ENCODE measurements around the gene GXYLT2. TPM values are rescaled to one million over a fixed set of nuclear protein-coding genes. Genes with fewer than 3 reads are reported as not detected.

Gene GXYLT2
- total and polyA plus RNA-seq, 2 experiments from 2014 or later, result 25.7 to 36.4 TPM

DNA sequence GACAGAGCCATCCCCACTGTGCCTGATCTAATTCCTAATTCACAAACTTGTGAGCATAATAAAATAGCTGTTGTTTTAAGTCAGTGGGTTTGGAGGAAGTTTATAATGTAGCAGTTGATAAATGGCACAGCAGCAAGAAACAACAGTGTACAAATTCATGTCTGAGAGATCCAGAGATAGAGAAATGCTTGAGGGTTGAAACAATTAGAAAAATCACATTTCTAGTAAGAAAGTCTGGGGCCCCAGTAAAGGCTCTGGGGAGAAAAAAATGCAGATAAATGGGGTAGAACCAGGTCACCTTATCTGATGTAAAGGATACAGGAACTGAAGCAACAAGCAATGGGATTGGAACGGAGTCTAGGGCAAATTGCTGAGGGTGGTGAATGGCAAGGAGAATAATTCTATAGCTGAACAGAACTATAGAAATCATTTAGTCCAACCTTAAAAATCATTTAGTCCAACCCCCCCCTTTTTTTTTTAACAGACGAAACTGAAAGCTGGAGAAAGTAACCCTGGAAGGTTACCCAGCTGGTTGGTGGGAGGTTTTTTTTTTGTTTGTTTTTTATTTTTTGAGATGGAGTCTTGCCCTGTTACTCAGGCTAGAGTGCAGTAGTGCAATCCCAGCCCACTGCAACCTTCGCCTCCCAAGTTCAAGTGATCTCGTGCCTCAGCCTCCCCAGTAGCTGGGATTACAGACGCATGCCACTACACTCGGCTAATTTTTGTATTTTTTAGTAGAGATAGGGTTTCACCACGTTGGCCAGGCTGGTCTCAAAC is 25.3 kb upstream of the GXYLT2 start:
- H3K27me3 ChIP-seq, result no peaks in the 10 kb centered on the region
- no peak overlapping the region for H3K4me3 ChIP-seq
- DNase-seq (ENCODE audit: low read depth in 1 of 2, low spot score in 1 of 2), result peak in 1 of 2 donors; percentile 14
- no peaks in the 10 kb centered on the region for H3K4me1 ChIP-seq (ENCODE audit: low read depth)
- TF ChIP-seq, protein P1, sequence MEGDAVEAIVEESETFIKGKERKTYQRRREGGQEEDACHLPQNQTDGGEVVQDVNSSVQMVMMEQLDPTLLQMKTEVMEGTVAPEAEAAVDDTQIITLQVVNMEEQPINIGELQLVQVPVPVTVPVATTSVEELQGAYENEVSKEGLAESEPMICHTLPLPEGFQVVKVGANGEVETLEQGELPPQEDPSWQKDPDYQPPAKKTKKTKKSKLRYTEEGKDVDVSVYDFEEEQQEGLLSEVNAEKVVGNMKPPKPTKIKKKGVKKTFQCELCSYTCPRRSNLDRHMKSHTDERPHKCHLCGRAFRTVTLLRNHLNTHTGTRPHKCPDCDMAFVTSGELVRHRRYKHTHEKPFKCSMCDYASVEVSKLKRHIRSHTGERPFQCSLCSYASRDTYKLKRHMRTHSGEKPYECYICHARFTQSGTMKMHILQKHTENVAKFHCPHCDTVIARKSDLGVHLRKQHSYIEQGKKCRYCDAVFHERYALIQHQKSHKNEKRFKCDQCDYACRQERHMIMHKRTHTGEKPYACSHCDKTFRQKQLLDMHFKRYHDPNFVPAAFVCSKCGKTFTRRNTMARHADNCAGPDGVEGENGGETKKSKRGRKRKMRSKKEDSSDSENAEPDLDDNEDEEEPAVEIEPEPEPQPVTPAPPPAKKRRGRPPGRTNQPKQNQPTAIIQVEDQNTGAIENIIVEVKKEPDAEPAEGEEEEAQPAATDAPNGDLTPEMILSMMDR (IDR thresholded peaks at IDR 0.05; ENCODE audit: low read depth, low read length), result no peak
- H3K36me3 ChIP-seq, result no peaks in the 10 kb centered on the region
- H3K27ac ChIP-seq, result no peak overlapping the region
- H3K9me3 ChIP-seq (ENCODE audit: low read depth), result no peaks in the 10 kb centered on the region

DNA sequence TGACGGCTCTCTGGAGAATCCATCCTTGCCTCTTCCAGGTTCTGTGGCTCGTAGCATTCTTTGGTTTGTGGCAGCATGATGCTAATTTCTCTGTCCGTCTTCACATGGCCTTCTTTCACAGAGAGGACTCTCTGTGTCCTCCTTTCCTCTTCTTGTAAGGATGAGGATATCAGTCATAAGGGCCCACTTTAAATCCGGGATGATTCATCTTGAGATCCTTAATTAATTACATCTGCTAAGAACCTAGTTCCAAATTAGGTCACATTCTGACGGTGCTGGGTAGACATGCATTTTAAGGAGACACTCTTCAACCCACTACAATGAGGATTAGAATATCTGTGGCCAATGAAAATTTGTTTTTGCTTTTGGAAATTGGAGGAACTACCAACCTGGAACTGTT is 15.7 kb upstream of the GXYLT2 start:
- Histone ChIP-seq H3K27me3 (peaks cover 5% of the 10 kb centered on the region), H3K27ac (no peak overlapping the region), H3K36me3 (no peaks in the 10 kb centered on the region), H3K9me3 (ENCODE audit: low read depth) (no peaks in the 10 kb centered on the region), H3K4me3 (no peak overlapping the region), H3K4me1 (ENCODE audit: low read depth) (no peaks in the 10 kb centered on the region)
- DNase-seq (ENCODE audit: low read depth in 1 of 2, low spot score in 1 of 2), result peak in 1 of 2 donors; percentile 49
- TF ChIP-seq, protein P1 (IDR thresholded peaks at IDR 0.05; ENCODE audit: low read depth, low read length), result no peak

DNA sequence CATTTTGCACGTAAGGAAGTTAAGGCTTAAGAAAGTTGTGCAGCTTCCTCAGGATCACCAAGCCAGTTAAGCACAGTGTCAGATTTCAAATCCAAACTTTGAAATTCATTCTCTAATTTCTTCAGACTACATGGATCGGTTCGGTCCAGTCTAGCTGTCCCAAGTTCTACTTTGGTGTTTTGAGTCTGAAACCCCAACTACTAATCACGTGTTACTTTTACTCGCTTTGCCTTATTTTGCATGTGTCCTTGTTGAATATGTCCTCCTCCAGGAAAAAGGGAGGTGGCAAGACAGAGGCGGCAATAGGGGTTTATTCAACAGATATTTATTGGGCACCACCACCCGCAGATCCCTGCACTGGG is 522 bp upstream of the GXYLT2 start:
- peak overlapping the region; percentile 36 for H3K4me3 ChIP-seq
- no peak for DNase-seq (ENCODE audit: low read depth in 1 of 2, low spot score in 1 of 2)
- TF ChIP-seq, protein P1 (IDR thresholded peaks at IDR 0.05; ENCODE audit: low read depth, low read length), result no peak
- H3K27ac ChIP-seq, result no peak overlapping the region
- H3K9me3 ChIP-seq (ENCODE audit: low read depth), result no peaks in the 10 kb centered on the region
- no peaks in the 10 kb centered on the region for H3K27me3 ChIP-seq
- H3K36me3 ChIP-seq, result no peaks in the 10 kb centered on the region
- peaks cover 34% of the 10 kb centered on the region for H3K4me1 ChIP-seq (ENCODE audit: low read depth)

DNA sequence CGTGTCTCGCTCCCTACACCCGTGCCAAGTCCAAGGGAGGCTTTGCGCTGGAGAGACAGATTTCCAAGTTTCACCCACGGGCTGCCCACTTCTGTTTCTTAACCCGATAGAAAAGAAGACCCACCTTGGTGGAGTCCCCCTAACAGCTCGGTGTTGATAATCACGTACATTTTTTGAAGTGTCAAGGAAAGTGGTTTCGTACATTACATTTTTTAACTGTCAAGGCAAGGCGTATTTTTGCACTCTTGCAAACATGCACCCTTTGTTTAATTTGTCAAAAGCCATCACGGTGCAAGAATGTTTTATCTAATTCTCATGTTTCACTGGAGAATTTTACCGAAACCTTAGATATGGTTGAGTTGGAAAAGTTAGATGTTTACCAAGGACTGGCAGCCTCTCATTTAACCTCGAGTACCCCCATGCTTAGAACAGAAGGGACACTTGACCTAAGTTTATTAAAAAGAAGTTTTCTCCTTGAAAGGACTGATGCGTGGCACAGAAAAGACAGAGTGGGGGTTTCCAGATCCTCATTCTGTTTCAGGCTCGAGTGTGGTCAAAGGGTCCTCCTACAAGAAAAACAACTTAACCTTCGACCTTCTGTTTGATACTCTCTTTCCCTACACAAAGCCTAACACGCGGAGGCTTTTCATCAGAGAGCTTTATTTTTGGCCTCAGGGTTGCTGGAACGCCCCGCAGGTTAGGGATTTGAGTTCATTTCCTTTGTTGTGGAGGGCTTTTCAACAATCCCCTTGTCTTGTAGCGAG is 882 bp downstream of the GXYLT2 start:
- H3K4me1 ChIP-seq (ENCODE audit: low read depth), result peaks cover 42% of the 10 kb centered on the region
- TF ChIP-seq, protein P1 (IDR thresholded peaks at IDR 0.05; ENCODE audit: low read depth, low read length), result no peak
- peak; percentile 39 to 64 for DNase-seq (ENCODE audit: low read depth in 1 of 2, low spot score in 1 of 2)
- H3K27ac ChIP-seq, result peak overlapping the region; percentile 77
- H3K4me3 ChIP-seq, result peak overlapping the region; percentile 47
- no peaks in the 10 kb centered on the region for H3K27me3 ChIP-seq
- H3K9me3 ChIP-seq (ENCODE audit: low read depth), result no peaks in the 10 kb centered on the region
- H3K36me3 ChIP-seq, result no peaks in the 10 kb centered on the region

DNA sequence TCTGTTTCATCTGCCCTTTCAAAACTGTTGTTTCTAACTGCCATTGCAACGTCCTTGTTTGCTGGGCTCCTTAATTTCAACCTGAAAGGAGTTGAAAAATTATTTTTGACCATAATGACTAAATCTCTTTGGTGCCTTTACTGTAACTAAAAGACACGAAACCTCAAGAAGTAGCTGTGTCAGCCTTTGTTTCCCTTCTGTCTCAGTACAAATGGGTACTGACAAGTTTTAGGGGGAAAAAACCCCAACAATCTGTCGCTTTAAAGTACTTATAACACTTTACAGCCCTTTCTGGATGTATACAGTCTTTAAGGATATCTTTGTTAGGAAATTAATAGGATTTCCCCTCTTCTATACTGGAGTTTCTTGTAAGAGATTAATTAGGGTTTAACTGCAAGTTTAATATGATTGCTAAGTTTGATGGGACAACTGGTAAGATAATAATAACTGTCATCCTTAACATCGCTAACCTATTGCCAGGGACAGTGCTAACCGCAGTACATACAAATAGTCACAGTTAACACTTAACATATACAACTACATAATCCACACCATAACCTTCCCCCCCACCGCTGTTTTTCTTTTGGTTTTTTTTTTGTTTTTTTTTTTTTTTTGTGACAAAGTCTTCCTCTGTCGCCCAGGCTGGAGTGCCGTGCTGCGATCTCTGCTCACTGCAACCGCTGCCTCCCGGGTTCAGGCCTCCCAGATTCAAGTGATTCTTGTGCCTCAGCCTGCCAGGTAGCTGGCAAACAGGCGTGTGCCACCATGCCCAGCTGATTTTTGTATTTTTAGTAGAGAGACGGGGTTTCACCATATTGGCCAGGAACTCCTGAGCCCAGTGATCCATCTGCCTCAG is 1.7 kb downstream of the GXYLT2 start:
- peak overlapping the region; percentile 47 for H3K4me3 ChIP-seq
- H3K27ac ChIP-seq, result peak overlapping the region; percentile 77
- no peaks in the 10 kb centered on the region for H3K9me3 ChIP-seq (ENCODE audit: low read depth)
- peaks cover 42% of the 10 kb centered on the region for H3K4me1 ChIP-seq (ENCODE audit: low read depth)
- H3K27me3 ChIP-seq, result no peaks in the 10 kb centered on the region
- DNase-seq (ENCODE audit: low read depth in 1 of 2, low spot score in 1 of 2), result no peak
- TF ChIP-seq, protein P1 (IDR thresholded peaks at IDR 0.05; ENCODE audit: low read depth, low read length), result no peak
- no peaks in the 10 kb centered on the region for H3K36me3 ChIP-seq
